Suppressor macrophage (primary cell): Measurements from ENCODE around the gene TRAPPC10.
A peak's percentile ranks its signal among the peaks of the same experiment; 100 is the strongest.

Experiments used
- DNase-seq, 4 experiments: peaks; one replicate each; pipeline ENCODE4 v3.0.0-alpha.2; 2020 to 2022
- total RNA-seq, 17 experiments: gene quantifications; one replicate each; lab custom pipeline; 2026; ENCODE audit warnings: mixed read lengths in 6 of 17, inconsistent platforms in 3 of 17; lab: John Stamatoyannopoulos, UW

TRAPPC10 gene, protein sequence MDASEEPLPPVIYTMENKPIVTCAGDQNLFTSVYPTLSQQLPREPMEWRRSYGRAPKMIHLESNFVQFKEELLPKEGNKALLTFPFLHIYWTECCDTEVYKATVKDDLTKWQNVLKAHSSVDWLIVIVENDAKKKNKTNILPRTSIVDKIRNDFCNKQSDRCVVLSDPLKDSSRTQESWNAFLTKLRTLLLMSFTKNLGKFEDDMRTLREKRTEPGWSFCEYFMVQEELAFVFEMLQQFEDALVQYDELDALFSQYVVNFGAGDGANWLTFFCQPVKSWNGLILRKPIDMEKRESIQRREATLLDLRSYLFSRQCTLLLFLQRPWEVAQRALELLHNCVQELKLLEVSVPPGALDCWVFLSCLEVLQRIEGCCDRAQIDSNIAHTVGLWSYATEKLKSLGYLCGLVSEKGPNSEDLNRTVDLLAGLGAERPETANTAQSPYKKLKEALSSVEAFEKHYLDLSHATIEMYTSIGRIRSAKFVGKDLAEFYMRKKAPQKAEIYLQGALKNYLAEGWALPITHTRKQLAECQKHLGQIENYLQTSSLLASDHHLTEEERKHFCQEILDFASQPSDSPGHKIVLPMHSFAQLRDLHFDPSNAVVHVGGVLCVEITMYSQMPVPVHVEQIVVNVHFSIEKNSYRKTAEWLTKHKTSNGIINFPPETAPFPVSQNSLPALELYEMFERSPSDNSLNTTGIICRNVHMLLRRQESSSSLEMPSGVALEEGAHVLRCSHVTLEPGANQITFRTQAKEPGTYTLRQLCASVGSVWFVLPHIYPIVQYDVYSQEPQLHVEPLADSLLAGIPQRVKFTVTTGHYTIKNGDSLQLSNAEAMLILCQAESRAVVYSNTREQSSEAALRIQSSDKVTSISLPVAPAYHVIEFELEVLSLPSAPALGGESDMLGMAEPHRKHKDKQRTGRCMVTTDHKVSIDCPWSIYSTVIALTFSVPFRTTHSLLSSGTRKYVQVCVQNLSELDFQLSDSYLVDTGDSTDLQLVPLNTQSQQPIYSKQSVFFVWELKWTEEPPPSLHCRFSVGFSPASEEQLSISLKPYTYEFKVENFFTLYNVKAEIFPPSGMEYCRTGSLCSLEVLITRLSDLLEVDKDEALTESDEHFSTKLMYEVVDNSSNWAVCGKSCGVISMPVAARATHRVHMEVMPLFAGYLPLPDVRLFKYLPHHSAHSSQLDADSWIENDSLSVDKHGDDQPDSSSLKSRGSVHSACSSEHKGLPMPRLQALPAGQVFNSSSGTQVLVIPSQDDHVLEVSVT
- 73.1 to 104 (median 91.5) reads per million in 17 experiments for total RNA-seq

DNA sequence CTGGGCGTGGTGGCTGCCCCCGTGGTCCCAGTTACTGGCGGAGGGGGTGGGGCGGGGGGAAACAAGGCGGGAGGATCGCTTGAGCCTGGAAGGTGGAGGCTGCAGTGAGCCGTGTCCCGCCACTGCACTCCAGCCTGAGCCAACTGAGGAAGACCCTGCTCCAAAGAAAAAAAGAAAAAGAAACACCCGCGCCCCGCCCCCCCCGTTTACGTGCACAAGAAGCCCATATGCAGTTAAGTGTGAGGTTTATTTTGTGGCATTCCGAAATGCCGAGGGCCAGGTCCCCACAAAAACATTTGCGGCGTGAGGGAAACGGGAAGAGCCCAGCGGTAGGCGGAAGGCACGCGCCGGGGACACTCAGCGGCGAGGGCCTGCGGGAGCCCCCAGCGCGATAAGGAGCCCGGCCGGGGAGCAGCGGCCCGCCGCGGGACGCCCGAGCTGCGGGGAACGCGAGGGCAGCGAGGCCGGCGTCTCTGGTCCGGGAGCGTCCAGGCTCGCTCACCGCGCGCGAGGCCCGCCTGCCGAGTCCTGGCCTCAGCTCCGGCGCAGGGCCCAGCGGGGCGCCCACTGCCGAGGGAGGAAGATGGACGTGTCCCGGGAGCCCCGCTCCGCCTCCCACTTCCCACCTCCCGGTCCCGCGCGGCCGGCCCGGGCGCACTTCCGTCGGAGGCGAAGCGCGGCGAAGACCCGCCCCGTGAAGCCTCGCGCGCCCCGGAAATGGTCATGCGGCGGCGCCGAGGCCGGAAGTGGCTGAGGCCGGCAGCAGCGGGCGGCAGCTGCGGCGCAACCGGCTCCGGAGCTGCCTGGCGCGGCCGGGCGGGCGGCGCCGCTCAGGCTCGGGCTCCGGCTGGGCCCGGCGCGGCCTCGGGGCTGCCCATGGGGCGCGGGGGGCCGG, at the start of gene TRAPPC10:
Gene TRAPPC10, plus strand, starts transcription at position 731 of the 895 bp plus-strand sequence. CDS start 185 bp downstream, outside the sequence.
- peak; percentile 93 to 97 (median 95) for DNase-seq

DNA sequence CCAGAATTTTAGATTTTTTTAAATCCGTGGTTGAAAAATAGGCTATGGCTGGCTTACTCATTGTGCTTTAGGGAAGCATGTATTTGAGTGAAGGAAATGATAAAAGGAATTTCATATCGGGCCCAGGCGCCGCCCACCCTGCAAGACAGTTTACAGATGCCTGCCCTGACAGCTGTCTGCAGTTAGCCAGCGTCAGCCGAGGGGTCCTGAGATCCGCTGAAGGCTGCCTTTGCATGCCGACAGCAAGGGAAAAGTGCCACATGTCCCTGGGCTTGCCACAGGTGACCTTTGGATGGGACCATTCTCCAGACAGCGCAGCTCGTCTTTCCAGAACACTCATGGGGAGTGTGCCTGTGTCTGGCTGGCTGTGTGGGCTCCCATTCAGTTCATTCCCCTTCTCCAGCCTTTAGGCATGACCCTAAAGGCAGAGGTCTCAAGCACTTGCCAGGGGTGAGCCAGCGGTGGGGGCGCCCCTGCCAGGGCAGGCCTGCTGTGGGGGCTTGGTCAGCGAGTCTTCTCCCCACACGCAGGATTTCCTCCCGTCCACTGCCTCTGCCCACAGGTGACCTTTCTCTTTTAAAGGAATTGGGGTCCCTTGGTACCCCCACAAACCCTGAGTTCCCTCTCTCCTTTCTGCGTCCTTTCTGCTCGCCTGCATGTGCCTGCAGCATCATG, 46.1 kb upstream of the TRAPPC10 start:
- no peak for DNase-seq

DNA sequence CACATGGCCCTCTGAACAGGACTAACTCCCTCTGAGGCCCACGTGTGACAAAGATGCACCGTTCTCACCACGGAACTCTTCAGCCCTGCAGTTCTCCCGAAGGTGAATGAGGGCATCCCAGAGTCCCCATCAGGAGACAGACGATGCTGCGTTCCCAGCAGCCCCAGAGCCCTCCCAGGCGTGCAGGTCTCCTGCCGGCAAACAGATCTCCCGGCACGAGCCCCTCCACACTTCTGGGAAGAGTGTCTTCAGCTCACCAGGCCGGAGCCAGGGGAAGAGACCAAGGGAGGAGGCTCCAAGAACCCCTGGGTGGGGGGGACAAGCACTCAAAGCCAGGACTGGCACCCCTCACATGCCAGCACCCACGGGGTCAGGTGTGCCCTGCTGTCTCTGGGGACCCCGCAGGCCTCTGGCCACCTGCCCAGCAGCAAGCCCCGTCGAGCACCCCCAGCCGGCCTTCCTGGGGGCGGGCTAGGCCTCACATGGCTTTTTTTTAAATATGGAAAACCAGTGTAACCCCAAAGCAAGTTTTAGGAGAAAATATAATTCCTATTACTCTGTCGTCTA, 45.1 kb upstream of the TRAPPC10 start:
- no peak for DNase-seq

DNA sequence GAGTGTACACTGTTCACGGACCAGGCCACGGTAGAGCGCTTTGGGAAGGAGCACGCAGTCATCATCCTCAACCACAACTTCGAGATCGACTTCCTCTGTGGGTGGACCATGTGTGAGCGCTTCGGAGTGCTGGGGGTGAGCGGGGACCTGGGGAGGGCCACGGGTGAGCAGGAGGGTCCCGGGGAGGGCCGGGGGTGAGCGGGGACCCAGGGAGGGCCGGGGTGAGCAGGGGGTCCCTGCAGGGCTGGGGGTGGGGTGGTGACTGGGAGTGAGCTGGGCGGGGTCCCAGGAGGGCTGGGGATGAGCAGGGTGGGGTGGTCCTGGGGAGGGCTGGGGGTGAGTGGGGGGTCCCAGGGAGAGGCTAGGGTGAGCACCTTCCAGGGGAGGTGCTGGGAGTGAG, 44.1 kb upstream of the TRAPPC10 start:
- DNase-seq: no peak

DNA sequence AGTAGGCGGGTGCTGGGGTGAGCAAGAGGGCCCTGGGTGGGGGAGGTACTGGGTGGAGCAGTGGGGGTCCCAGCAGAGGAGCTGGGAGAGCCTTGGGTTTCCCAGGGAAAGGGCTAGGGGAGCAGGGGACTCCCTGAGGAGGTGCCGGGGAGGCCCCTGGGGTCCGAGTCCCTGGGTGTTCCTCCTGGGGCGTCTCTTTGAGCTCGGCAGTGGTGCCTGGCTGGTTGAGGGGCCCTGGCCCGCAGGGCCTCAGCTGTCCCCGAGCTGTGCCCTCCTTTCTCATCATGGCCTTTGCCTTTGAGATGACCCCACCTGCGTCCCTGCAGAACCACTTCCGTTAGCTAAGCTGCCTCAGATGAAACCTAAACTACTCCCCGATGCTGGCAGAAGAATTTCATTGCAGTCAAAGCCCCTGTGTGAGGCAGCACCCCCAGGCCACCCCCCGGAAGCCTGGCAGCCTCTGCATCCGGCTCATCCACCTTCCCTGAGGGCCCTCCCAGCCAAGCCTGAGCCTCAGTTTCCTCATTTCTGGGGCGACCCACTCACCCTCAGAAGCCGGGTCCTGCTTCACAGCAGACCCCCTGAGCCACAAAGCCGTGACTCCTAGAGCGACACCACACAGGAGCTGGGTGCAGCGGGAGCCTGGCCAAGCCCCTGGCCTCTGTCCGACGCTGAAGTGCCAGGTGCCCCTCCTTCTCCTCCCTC, 43.5 kb upstream of the TRAPPC10 start:
- no peak for DNase-seq

DNA sequence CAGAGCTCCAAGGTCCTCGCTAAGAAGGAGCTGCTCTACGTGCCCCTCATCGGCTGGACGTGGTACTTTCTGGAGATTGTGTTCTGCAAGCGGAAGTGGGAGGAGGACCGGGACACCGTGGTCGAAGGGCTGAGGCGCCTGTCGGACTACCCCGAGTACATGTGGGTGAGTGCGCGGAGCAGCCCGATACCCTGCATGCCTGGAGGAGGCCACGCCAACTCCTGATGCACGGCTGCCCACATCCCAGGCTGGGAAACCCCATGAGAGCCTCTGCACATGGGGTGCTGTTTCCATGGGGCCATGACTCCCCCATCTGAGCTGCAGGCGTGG, 43.0 kb upstream of the TRAPPC10 start:
- no peak for DNase-seq

DNA sequence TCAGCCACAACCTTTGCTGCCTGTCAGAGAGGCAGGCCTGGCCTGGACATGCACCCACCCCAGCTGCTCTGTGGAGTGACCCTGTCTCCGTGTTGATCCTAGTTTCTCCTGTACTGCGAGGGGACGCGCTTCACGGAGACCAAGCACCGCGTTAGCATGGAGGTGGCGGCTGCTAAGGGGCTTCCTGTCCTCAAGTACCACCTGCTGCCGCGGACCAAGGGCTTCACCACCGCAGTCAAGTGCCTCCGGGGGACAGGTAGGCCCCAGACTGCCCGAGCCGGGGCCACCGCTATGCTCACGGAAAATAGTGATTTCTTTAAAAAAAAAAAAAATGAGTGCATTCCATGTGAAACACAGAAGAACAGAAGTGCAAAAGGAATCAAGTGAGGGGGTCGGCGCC, 41.6 kb upstream of the TRAPPC10 start:
- DNase-seq: no peak

DNA sequence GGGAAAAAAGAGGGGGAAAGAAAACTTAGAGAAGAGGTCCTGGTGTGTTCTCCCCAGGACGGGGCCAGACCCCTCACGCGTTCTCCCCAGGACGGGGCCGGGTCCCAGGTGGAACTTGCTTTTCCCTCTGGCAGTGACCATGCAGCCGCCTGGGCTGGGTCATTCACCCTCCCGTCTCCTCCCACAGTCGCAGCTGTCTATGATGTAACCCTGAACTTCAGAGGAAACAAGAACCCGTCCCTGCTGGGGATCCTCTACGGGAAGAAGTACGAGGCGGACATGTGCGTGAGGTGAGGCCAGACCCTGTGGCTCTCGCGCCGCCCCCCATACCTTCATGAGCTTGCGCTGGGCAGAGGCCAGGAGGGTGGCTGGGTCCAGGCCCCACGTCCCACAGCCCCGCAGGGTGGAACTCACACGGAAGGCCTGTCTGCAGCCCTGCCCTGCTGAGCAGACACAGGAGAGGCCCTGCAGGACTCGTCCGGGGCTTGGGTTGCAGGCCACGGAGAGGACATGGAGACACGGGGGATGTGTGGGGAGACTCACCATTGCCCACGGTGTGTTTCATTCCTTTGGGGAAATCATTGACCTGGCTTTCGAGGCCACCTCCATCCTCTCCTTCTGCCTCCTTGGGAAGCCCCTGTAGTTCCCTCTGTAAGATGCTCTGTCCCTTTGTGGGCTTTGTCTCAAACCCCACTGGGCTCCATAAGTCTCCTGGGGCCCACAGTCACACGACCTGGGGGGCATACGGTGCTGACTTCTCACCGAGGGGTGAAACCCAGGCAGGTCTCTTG, 40.7 kb upstream of the TRAPPC10 start:
- peak in 3 of 4 experiments; percentile 13 to 32 (median 18) for DNase-seq

DNA sequence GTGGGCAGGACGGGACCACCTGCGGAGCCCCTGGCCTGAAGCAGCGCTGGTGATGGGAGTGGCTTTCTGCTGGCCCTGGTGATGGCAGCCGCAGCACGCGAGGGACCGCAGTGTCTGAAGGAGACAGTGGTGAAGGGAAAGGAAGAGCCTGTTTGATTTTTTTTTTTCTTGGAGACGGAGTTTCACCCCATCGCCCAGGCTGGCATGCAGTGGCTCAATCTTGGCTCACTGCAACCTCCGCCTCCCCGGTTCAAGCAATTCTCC, 40.2 kb upstream of the TRAPPC10 start:
- DNase-seq: no peak

DNA sequence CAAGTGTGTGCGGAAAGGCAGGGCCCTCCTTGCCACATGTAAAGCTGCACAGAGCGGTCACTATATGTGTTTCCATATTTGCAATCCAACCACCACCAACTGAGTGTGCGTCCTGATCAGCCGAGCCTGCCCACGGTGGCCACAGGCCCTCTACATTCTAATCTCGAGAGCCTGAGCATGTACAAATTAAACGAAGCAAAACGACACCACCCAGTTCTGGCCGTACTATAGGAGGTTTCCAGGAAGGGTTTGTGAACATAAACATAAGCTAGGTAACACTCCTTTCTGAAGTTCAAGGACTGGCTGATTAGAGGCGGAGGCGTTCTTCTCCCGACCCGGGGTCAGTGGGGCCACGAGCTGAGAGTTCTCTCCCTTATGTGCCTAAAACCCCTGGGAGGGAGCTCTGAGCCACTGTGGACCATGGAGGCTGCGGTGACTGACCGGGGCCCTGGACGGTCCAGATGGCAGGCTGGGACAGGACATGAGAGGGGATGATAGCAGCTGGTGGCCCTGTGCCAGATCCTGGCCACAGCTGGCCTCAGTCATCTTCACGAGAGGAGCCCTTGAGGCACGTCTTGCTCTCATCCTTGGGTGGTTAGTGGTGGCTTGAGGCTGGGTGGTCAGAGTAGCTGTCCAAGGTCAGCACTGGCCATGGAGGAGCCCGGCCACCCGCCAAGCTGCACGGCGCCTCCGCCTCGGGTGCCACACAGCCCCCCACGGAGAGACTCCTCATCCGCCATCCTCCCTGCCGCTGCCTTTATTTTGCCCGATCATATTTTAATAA, 39.1 kb upstream of the TRAPPC10 start:
- DNase-seq: no peak

DNA sequence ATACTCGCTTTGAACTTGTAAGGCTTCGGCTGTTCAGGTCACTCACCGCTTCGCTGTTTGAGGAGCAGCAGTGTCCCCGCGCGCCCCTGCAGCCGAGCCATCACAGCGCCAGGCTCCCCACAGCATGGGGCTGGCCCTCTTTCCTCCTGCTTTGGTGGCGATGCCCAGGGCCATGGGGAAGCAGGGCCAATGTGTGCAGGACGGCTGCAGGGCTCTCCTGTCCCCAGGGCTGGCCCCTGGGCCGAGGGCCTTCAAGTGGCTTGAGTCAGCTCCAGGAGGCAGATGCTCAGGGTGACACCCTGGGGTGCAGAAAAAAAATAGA, 38.5 kb upstream of the TRAPPC10 start:
- DNase-seq: no peak

DNA sequence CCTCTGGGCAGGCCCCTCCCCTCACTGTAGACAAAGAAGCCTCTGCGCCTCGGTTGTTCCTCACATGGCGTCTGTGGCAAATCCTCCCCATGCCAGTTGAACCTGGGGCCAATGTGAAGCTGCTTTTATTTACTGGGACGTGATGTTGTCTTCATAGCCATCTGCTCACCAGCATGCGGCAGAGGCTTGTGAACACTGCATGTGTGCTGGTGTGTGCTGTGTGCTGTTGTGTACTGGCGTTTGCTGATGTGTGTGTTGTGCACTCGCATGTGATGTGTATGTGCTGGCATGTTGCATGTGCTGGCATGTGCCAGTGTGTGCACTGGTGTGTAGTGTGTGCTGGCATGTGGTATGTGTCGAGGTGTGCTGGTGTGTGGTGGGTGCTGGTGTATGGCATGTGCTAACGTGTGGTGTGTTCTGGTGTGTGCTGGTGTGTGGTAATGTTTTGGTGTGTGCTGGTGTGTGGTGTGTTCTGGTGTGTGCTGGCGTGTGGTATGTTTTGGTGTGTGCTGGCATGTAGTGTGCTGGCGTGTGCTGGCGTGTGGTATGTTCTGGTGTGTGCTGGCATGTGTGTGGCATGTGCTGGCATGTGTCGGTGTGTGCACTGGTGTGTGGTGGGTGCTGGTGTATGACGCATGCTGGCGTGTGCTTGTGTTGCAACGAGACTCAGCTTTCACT, 37.2 kb upstream of the TRAPPC10 start:
- no peak for DNase-seq

DNA sequence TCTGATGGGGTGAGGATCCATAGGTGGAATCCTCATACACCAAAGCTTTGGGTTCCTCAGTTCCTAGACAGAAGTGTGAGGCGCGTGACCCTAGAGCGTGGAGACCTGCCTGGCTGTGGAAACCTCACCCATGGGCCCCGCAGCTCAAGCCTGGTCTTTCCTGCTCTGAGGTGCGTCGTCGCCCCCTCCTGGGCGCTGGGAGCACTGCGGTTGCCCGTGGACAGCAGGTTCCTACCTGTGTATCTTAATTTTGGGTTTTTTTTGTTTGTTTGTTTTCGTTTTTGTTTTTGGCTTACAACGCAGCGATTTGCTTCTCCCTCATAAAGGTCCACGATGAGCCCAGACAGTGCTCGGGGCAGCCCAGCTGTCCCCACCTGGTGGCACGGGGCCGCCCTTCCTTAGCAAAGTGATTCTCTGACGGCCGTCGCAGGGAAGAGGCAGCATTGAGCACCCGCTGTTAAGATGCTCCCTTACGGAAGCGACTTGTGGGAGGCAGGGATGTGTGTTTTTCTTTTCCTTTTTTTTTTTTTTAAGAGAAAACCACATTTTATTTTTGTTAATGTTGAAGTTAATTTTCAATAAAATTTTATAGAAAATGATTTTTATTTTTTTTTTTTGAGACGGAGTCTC, 36.5 kb upstream of the TRAPPC10 start:
- peak; percentile 60 to 83 (median 68) for DNase-seq

DNA sequence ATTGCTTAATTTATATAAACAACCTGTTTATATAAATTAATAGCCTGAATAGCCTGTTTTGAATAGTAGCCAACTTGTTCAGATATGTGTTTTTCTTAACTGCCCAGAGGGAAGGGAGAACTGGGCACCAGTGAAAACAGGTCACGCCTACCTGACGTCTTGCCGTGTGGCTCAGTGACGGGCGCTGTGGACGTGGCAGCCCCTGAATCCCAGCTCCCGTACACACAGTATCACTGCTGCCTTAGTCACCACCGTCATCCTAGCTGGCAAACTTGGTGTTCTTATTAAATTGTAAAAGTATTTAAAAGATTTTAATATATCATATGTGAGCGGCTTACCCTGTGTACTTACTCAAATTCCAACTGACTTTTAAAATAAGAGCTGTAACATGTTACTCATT, 35.4 kb upstream of the TRAPPC10 start:
- DNase-seq: no peak

DNA sequence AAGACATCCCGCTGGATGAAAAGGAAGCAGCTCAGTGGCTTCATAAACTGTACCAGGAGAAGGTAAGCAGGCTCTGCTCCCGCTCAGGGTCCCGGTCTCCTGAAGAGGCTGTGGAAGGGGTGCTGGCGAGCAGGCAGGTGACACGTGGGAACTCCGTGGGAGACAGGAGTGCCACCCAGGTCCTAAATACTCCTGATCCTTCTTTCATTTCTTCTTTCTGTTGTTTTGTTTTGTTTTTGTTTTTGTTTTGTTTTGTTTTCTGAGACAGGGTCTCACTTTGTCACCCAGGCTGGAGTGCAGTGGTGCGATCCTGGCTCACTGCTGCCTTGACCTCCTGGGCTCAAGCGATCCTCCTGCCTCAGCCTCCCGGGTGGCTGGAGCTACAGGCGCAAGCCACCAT, 34.0 kb upstream of the TRAPPC10 start:
- DNase-seq: no peak

DNA sequence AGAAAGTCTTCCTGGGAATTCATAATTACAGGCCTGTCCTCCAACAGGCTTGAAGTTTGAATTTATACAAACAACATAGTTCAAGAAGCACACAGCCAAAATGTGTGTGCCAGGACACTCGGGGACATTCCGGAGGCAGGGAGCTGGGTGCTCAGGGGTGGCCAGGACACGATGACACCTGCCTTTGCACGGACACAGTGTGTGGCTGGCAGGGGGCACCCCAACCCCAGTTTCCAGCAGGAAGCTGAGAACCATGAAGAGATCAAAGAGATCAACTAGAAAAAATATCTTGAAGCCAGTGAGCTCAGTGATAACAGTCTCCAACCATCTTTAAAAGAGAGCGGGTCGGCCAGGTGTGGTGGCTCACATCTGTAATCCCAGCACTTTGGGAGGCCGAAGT, 32.5 kb upstream of the TRAPPC10 start:
- no peak for DNase-seq

DNA sequence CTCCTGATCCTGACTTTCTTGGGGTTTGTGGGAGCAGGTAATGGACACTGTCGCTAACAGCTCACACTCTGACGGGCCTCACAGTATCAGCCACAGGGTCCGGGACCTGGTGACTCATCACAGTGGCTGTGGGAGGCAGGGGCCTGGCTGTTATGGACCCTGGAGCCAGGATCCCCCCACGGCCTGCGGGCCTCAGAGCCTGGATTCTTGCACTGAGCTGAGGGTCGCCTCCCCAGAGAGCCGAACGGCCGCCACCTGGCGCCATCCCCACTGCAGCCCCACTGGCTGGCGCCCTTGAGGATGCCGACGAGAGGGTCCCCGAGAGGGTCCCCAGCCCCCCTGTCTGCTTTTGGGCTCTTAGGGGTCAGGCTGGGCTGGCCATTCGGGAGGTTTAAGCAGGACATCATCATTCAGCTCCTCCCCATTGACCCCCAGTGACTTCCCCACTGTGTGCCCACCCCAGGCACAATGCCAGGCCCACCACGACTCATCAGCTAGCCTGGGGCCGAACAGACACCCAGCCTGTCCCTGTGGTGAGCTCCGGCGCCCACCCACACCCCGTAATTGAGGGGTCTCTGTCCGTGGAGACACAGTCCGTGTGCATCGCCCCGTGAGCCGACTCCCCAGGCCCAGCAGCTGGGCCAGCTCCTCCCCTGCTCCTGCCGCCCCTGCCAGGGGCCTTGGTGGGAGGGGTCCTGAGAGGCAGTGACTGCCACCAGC, 30.8 kb upstream of the TRAPPC10 start:
- DNase-seq: no peak
